Right atrium auricular region (tissue), 2 donors: ENCODE data around the gene NUCB2. TPM values are rescaled to one million over a fixed set of nuclear protein-coding genes. Genes with fewer than 3 reads are reported as not detected.

Source experiments
- DNase-seq: peaks from one replicate; pipeline ENCODE4 v3.0.0-alpha.2; 2019; ENCODE audit warnings: low spot score
- H3K27ac ChIP-seq, 2 donors: fragments of 200-600 bp; sonication (generic); 1 replicate in 1 of 2; 2 replicates in 1 of 2; pipeline ENCODE4 v1.5.1; 2016 to 2019
- H3K27me3 ChIP-seq, 2 donors: fragments of 200-600 bp; sonication (generic); one replicate each; pipeline versions ENCODE4 v1.5.1 to v1.6.0; 2017 to 2019
- H3K36me3 ChIP-seq: fragments of 200-600 bp; sonication (generic); one replicate; pipeline ENCODE4 v1.5.1; 2016
- H3K4me1 ChIP-seq, 2 donors: fragments of 200-600 bp; sonication (generic); one replicate each; pipeline versions ENCODE4 v1.5.1 to v1.6.0; 2017 to 2019
- H3K4me3 ChIP-seq, 2 donors: fragments of 200-600 bp; sonication (generic); 1 replicate in 1 of 2; 2 replicates in 1 of 2; pipeline ENCODE4 v1.5.1; 2017 to 2019; ENCODE audit warnings: mild to moderate bottlenecking in 1 of 2, moderate library complexity in 1 of 2
- H3K9me3 ChIP-seq, 2 donors: fragments of 200-600 bp; sonication (generic); one replicate each; pipeline ENCODE4 v1.5.1; 2019
- CTCF ChIP-seq, 2 donors: fragments of 200-600 bp; sonication (generic); IDR thresholded peaks; one replicate each; pipeline ENCODE4 v1.5.1; 2019; ENCODE audit warnings: antibody characterized with exemption in 2 of 2
- total RNA-seq, 2 donors: library from RNA; depleted of rRNA; stranded (reverse); fragments of >200 nt; gene quantifications; one replicate each; pipeline ENCODE4 v1.1.0, GENCODE V29; 2016

NUCB2 gene
- total RNA-seq, 2 donors from 2014 or later, result 61.6 to 85.7 TPM

DNA sequence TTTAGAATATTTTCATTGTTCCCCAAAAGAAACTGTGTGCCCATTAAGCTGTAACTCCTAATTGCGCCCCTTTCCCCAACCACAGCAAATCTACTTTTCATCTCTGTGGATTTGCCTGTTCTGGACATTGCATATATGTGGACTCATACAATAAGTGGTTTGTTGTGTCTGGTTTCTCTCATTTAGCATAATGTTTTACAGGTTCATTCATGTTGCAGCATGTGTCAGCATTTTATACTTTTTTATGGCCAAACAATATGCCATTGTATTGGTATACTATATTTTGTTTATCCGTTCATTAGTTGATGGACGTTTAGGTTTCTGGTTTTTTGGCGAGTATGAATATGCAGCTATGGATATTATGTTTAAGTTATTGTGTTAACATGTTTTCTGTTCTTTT, 23.8 kb downstream of the NUCB2 start:
- Histone ChIP-seq H3K9me3 (no peaks in the 10 kb centered on the region), H3K4me1 (no peaks in the 10 kb centered on the region), H3K4me3 (no peak overlapping the region), H3K27ac (no peak overlapping the region), H3K27me3 (no peaks in the 10 kb centered on the region), H3K36me3 (peaks cover 50% of the 10 kb centered on the region)
- no peak for DNase-seq
- no peak for TF ChIP-seq CTCF (IDR thresholded peaks at IDR 0.05)

GRCh38 chr11:17313349-17314231, 37.1 kb downstream of the NUCB2 start:
- no peak for DNase-seq
- Histone ChIP-seq H3K27ac (no peak overlapping the region), H3K4me1 (no peaks in the 10 kb centered on the region), H3K27me3 (no peaks in the 10 kb centered on the region), H3K9me3 (no peaks in the 10 kb centered on the region), H3K4me3 (no peak overlapping the region), H3K36me3 (peaks cover 41% of the 10 kb centered on the region)
- no peak for TF ChIP-seq CTCF (IDR thresholded peaks at IDR 0.05)

DNA sequence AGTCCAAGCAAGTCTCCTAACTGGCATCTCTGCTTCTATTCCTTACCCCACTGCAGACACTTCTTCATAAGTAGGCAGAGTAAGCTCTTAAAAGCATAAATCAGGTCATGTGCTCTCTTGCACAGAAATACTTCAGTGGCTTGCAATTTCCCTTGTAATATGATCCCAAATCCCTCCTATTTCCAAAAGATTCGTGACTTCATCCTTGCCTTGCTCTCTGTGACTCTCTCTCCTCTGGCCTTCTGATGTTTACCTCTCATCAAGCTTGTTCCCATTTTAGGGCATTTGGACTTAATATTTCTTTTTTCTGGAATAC, 37.7 kb downstream of the NUCB2 start:
- Histone ChIP-seq H3K4me1 (no peaks in the 10 kb centered on the region), H3K4me3 (no peak overlapping the region), H3K9me3 (no peaks in the 10 kb centered on the region), H3K27ac (no peak overlapping the region), H3K27me3 (no peaks in the 10 kb centered on the region), H3K36me3 (peaks cover 41% of the 10 kb centered on the region)
- no peak for TF ChIP-seq CTCF (IDR thresholded peaks at IDR 0.05)
- no peak for DNase-seq

DNA sequence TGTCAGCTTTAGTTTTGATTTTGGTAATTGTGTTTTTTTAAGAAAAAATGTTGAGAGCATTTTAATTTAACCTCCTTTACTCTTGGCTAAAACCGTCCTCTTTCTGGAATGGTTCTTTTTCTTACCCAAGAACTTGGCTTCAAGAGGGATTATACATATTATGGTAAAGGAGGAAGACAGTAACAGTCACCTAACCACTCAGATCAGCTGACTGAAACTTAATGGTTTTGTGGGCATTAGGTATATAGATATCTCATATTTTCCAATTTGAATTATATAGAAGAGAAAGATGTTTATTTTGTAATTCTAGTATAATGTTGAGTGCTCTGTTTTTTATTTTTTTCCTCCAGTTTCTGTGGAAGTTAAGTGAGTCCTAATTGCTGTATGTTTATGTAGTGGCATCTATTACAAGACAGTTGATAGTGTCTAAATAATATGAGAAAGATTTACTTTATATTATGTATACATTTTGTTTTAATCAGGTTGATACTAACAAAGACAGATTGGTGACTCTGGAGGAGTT, 38.4 kb downstream of the NUCB2 start:
- H3K27ac ChIP-seq, result no peak overlapping the region
- TF ChIP-seq CTCF (IDR thresholded peaks at IDR 0.05), result no peak
- H3K4me3 ChIP-seq, result no peak overlapping the region
- no peaks in the 10 kb centered on the region for H3K27me3 ChIP-seq
- DNase-seq, result no peak
- peaks cover 36% of the 10 kb centered on the region for H3K36me3 ChIP-seq
- H3K4me1 ChIP-seq, result no peaks in the 10 kb centered on the region
- H3K9me3 ChIP-seq, result no peaks in the 10 kb centered on the region

DNA sequence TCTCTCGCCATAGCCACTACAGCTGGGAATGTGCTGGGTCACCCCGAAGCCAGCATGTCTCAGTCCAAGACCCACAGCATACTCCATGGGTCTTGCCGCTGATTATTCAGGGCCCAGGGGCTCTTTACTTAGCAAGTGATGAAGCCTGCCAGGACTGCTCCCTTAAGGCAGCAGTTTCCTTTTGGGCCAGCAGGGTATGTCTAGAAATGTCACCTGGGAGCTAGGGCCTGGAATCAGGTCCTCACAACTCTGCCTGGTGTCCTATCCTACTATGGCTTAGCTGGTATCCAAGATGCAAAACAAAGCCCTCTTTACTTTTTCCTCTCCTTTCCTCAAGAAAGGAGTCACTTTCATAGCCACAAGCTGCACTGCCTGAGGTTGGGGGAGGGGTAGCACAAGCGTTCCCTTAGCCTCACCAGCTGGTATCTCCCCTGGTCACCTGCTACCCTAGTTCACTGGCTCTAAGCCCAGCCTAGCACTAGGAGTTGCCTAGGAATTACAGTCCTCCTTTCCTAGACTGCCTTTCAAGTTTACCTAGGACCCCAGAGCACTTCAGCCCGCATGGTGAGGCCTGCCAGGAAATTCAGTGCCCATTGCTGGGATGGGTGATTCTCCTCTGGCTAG, 52.4 kb downstream of the NUCB2 start:
- Histone ChIP-seq H3K36me3 (peaks cover 14% of the 10 kb centered on the region), H3K27me3 (no peaks in the 10 kb centered on the region), H3K4me1 (peaks cover 0 to 3% of the 10 kb centered on the region in 2 donors), H3K27ac (no peak overlapping the region), H3K4me3 (no peak overlapping the region), H3K9me3 (no peaks in the 10 kb centered on the region)
- no peak for TF ChIP-seq CTCF (IDR thresholded peaks at IDR 0.05)
- DNase-seq, result no peak
